Testis (tissue), 2 donors: ENCODE results near the gene ADCY2.

Source experiments
- CTCF ChIP-seq, 3 experiments: fragments of 450-650 bp in 2 of 3; fragments of 200-600 bp in 1 of 3; sonication (generic) in 1 of 3; IDR thresholded peaks; one replicate each; pipeline ENCODE4 v1.5.1; 2016 to 2019; ENCODE audit warnings: antibody characterized with exemption in 3 of 3, mild to moderate bottlenecking in 2 of 3, moderate library complexity in 1 of 3
- POLR2A ChIP-seq: fragments of 450-650 bp; IDR thresholded peaks from one replicate; pipeline ENCODE4 v1.6.1; 2017; ENCODE audit warnings: antibody characterized with exemption, mild to moderate bottlenecking, moderate library complexity

- TF ChIP-seq POLR2A (no peak), CTCF (IDR thresholded peaks at IDR 0.05) (no peak)
Observed at GRCh38 chr5:7537573-7537972, 141.6 kb downstream of the ADCY2 start.
